ENCODE measurements around the gene PHIP. TPM values are rescaled to one million over a fixed set of nuclear protein-coding genes. Genes with fewer than 3 reads are reported as not detected.

PHIP gene
- total and polyA plus RNA-seq, 2 of the 8 experiments (the other 6 are each of a cell fraction or from before 2014, with no cell fraction given), result 7.3 to 56.2 TPM

DNA sequence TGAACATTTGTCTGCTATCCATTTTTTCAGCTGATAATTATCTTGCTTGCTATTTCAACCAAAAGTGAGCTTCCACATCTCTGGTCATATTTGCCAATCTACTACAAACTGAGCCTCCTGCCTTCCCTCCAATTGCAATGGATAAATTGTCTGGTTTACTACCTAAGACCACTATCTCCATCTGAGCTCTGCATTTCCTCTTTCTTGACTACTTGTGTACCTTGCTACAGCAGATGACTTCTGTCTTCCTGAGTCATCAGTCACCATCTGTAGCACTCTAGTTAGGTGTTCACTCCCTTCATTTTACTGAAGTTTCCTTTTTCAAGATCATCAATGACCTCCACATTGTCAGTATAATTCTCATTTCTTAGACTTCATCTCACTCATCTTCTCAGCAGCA is 33.5 kb upstream of the PHIP start:
- ChIA-PET POLR2A (ENCODE audit: partially characterized antibody) (no interaction called here), CTCF (ENCODE audit: partially characterized antibody) (no interaction called here)
- H2AK5ac ChIP-seq (ENCODE audit: low read depth, low read length), result no peak overlapping the region
- H2BK5ac ChIP-seq (ENCODE audit: low read depth, low read length), result no peak overlapping the region
- TF ChIP-seq TEAD4 (IDR thresholded peaks at IDR 0.05; ENCODE audit: low read depth, low read length) (no peak), BACH1 (IDR thresholded peaks at IDR 0.05; ENCODE audit: low read length) (no peak), SP2 (IDR thresholded peaks at IDR 0.05; ENCODE audit: low read length) (no peak), EGR1 (IDR thresholded peaks at IDR 0.05; ENCODE audit: borderline replicate concordance, low read depth, low read length) (no peak), SRF (IDR thresholded peaks at IDR 0.05; ENCODE audit: low read depth, low read length) (no peak), CEBPB (IDR thresholded peaks at IDR 0.05; ENCODE audit: low read depth, low read length) (no peak)
- TF ChIP-seq, protein P1, sequence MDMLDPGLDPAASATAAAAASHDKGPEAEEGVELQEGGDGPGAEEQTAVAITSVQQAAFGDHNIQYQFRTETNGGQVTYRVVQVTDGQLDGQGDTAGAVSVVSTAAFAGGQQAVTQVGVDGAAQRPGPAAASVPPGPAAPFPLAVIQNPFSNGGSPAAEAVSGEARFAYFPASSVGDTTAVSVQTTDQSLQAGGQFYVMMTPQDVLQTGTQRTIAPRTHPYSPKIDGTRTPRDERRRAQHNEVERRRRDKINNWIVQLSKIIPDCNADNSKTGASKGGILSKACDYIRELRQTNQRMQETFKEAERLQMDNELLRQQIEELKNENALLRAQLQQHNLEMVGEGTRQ (IDR thresholded peaks at IDR 0.05; ENCODE audit: low read length), result no peak
- H3K79me2 ChIP-seq (ENCODE audit: control insufficient read depth in 1 of 2, insufficient read depth in 2 of 2, low read length in 2 of 2), result no peaks in the 10 kb centered on the region
- H3K4me1 ChIP-seq (replicated peaks in 1 of 4; ENCODE audit: control insufficient read depth in 3 of 4, insufficient read depth in 4 of 4, low read length in 3 of 4), result no peaks in the 10 kb centered on the region
- H4K5ac ChIP-seq (ENCODE audit: insufficient read length, low read depth, low read length), result no peak overlapping the region
- peaks cover 2% of the 10 kb centered on the region; the same call in 1 of the 2 replicates for H3K23me2 ChIP-seq (ENCODE audit: low read depth, low read length)
- no peak overlapping the region for H4K8ac ChIP-seq (ENCODE audit: extremely low read depth, insufficient read depth, low read length)
- no peak overlapping the region for H2AFZ ChIP-seq (ENCODE audit: low read length)
- H2BK120ac ChIP-seq (replicated peaks; ENCODE audit: low read depth, low read length), result no peak overlapping the region
- no peak overlapping the region for H3K4me2 ChIP-seq (ENCODE audit: insufficient read depth in 1 of 2, low read depth in 2 of 2, low read length in 2 of 2)
- H3K27me3 ChIP-seq (replicated peaks in 1 of 4; ENCODE audit: control insufficient read depth in 3 of 4, extremely low read depth in 1 of 4, insufficient read depth in 3 of 4, low read length in 3 of 4), result no peaks in the 10 kb centered on the region
- no peak for FAIRE-seq
- H2BK20ac ChIP-seq (ENCODE audit: low read length), result no peak overlapping the region
- no peak overlapping the region for H2BK12ac ChIP-seq (ENCODE audit: low read depth, low read length)
- no peaks in the 10 kb centered on the region for H3K9me3 ChIP-seq (ENCODE audit: insufficient read depth in 2 of 2, low read depth in 1 of 2, low read length in 1 of 2)
- no peak overlapping the region for H3K23ac ChIP-seq (ENCODE audit: insufficient read length)
- no peaks in the 10 kb centered on the region for H3K36me3 ChIP-seq (ENCODE audit: control insufficient read depth in 2 of 4, insufficient read depth in 4 of 4, low read length in 3 of 4)
- DNase-seq (ENCODE audit: low read depth in 1 of 2, low spot score in 2 of 2), result no peak
- H3K18ac ChIP-seq (ENCODE audit: extremely low read depth, low read length), result no peak overlapping the region
- no peak overlapping the region for H3K56ac ChIP-seq (replicated peaks; ENCODE audit: insufficient read length, low read depth, low read length)
- H2BK15ac ChIP-seq (ENCODE audit: low read length), result no peak overlapping the region
- H3K4me3 ChIP-seq (ENCODE audit: extremely low read depth in 1 of 4, insufficient read depth in 2 of 4, low read depth in 3 of 4, low read length in 4 of 4), result no peak overlapping the region
- H3K79me1 ChIP-seq (ENCODE audit: low read depth, low read length), result no peaks in the 10 kb centered on the region
- H4K91ac ChIP-seq (replicated peaks; ENCODE audit: insufficient read length, low read length), result no peak overlapping the region
- H3K4ac ChIP-seq (replicated peaks; ENCODE audit: insufficient read length, low read depth, low read length), result no peak overlapping the region
- no peak overlapping the region for H3K9ac ChIP-seq (replicated peaks in 1 of 4; ENCODE audit: extremely low read depth in 1 of 4, low read depth in 3 of 4, low read length in 3 of 4)
- H4K20me1 ChIP-seq (replicated peaks in 1 of 2; ENCODE audit: control insufficient read depth in 1 of 2, insufficient read depth in 2 of 2, low read length in 2 of 2), result no peaks in the 10 kb centered on the region
- no peak overlapping the region for H3K27ac ChIP-seq (ENCODE audit: low read depth, low read length)
- no peak overlapping the region for H3K14ac ChIP-seq (ENCODE audit: insufficient read length)

Measured in H1 (cell line).